Right hindlimb (tissue), 1 donor: ENCODE data around the gene DHRSX.
"Not testable (repeated sequence)": the region's sequence is repeated elsewhere in the genome, so short reads cannot be mapped to it uniquely, and the experiment has no call there.

ENCODE experiments used
- DNase-seq: peaks from one replicate; pipeline ENCODE4 v3.0.0-alpha.2; 2018

Gene DHRSX

DNA sequence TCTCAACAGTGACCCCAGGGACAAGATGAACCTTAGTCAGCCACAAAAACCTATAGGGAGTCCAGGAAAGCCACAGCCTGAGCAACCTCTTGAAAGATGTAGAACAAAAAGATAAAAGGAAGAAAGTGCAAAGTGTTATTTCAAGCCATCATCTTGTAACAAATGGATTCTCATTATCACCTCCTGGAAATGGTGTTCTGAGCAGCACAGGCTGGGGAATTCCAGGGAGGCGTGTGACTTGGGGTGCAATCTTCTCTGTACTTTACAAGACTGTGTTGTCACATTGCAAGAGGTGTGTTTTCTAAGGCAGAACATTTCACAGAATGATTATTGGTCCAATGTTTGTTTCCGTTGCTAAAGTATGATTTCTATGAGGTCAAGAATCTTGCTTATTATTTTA, 214.0 kb downstream of the DHRSX start:
- DNase-seq, result no peak

DNA sequence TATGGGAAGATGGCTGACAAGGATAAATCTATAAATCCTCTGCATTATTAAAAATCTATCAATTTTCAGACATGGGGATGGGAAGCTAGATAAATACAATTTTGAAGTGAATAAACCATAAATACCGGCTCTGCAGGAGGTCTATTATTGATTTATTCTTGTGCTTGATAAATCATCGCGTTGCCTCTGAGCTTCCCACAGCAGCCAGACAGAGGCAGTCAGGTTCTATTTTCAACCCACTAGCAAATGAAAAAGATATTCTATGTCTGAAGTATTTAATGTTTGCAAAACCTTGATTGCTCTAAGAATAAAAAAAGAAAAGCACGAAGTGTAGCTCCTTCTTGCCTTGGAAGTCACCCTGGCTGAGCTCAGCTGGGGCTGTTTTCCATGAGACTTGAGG, 216.2 kb downstream of the DHRSX start:
- DNase-seq, result no peak

DNA sequence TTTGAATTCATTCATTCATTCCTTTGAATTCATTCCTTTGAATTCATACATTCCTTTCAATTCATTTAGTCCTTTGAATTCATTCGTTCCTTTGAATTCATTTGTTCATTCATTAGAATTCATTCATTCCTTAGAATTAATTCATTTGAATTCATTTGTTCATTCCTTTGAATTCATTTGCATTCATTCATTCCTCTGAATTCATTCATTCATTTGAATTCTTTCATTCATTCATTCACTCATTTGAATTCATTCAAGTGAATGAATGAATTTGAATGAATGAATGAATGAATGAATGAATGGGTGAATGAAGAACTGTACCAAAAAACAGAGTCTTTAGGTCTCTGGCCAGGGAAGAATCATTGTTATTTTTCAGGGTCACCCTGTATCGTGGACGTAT, 216.6 kb downstream of the DHRSX start:
- no peak for DNase-seq

- DNase-seq, result peak; percentile 65
These were observed 217.5 kb downstream of the DHRSX start for GRCh38 chrX:2283111-2283859.

GRCh38 chrX:2282490-2283090, 218.2 kb downstream of the DHRSX start:
- DNase-seq, result no peak

- DNase-seq, result no peak
These were observed 228.4 kb downstream of the DHRSX start for GRCh38 chrX:2272337-2272736.

DNA sequence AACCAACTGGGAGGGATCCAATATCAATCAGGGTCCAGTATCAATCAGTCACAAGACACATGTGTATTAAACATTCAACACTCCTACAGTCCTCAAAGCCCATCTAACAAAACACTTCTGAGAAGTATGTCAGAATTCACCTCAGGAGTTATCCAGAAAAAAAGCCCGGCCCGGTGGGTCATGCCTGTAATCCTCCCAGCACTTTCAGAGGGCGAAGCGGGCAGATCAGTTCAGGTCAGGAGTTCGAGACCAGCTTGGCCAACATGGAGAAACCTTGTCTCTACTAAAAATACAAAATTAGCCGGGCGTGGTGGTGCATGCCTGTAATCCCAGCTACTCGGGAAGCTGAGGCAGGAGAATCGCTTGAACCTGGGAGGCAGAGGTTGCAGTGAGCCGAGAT, 229.2 kb downstream of the DHRSX start:
- not testable (repeated sequence) for DNase-seq

GRCh38 chrX:2270783-2271182, 230.0 kb downstream of the DHRSX start:
- not testable (repeated sequence) for DNase-seq

DNA sequence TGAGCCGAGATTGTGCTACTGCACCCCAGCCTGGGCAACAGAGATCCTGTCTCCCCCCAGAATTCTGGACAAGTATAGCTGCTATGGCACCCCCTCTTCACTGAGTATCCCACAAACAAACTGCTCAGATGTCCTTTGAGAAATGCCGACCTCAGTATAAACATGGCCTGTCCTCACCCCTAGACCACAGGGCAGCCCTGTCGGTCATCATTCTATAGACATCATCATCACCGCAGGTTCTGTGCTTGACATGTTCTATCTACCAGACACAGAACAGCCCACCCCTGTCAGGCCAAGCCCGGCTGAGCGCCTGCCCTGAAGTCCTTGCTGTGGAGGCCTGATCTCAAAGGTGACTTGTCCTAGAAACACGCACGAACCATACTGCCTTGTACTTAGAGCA, 232.9 kb downstream of the DHRSX start:
- no peak for DNase-seq

GRCh38 chrX:2266445-2267349, 234.1 kb downstream of the DHRSX start:
- no peak for DNase-seq

DNA sequence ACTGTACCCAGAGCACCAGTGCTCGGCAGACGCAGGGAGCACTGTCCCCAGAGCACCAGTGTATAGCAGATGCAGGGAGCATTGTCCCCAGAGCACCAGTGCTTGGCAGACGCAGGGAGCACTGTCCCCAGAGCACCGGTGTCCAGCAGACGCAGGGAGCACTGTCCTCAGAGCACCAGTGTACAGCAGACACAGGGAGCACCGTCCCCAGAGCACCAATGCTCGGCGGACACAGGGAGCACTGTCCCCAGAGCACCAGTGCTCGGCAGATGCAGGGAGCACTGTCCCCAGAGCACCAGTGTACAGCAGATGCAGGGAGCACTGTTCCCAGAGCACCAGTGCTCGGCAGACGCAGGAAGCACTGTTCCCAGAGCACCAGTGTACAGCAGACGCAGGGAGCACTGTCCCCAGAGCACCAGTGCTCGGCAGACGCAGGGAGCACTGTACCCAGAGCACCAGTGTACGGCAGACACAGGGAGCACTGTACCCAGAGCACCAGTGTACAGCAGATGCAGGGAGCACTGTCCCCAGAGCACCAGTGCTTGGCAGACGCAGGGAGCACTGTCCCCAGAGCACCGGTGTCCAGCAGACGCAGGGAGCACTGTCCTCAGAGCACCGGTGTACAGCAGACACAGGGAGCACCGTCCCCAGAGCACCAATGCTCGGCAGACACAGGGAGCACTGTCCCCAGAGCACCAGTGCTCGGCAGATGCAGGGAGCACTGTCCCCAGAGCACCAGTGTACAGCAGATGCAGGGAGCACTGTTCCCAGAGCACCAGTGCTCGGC, 234.9 kb downstream of the DHRSX start:
- not testable (repeated sequence) for DNase-seq

- no peak for DNase-seq
These were observed 236.4 kb downstream of the DHRSX start for GRCh38 chrX:2264179-2265030.

- DNase-seq, result no peak
These were observed 237.6 kb downstream of the DHRSX start for GRCh38 chrX:2263203-2263602.

DNA sequence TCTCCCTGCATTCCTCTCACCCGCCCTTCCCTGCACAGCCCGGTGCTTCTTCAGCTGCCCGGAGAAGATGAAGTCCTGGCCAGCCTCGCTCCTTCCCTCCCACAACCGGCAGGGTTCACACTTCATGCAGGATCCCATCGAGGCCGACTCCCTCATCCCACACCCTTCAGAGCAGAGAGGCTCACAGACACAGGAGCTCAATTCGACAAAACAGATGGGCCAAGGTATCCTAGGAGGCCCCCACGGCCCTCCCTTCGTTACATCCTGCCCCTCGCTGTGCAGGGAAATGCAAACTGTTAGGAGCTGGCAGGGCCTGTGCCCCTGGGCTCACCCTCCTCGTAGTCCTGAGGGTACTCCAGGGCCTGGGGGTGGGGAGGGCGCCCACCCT, 238.1 kb downstream of the DHRSX start:
- no peak for DNase-seq

DNA sequence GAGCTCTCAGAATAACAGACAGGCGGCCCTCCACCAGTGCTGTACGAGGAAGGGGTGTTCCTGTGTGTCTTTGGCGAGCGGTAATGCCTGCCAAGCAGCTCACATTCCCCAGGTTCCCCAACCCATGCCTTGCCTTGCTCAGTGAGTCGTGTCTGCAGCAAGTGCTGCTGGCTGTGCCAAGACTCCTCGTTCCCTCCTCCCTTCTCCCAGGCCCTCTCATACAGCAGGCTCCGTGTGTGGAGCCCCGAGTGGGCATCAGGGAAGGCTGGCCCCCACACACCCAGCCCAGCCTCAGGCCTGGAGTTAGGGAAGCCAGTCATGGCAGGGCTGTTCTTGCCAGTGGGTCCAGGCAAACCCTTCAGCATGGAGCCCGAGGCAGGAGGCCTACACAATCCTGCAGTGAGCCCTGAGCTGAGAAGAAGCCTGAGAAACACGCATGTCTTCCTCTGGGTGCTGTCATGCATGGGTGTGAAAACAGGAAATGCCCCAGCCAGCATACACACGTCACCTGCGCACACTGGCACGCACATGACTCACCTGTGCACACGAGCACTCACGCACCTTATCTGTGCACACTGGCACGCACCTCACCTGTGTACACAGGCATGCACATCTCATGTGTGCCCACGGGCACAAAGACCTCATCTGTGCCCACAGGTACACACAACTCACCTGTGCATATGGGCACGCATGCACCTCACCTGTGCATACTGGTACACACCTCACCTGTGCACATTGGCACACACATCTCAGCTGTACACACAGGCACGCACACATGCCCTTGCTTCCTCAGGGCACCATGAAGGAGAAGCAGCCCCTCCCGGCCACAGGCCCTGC, 238.7 kb downstream of the DHRSX start:
- DNase-seq, result no peak

DNA sequence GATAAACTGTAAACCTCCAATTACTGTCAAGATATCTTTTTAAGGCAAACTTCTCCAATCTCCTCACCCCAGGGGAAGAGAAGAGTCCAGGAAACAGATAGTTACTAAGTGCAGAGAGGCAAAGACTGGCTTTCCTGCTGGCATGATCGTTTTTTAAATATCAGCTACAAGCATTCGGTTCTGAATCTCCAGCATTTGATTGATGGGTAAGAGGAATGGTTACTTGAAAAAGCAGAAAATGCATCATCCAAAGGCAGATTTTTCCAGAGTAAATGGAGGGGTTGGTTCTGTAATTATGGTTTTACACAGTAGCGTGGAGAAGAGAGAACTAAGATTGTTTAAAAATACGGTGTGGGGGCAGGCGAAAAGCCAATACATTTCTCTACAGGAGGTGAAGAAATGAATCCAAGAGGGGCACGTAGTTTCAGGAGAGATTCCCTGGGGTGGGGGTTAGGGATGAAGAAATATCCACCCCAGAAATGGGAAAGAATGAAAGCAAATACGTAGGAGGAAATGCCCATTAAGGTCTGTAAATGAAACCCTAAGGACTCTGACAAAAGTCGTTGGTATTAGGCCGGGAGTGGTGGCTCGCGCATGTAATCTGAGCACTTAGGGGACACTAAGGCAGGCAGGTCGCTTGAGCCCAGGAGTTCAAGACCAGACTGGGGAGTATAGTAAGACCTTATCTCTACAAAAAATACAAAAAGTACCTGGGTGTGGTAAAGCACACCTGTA, 248.3 kb downstream of the DHRSX start:
- DNase-seq, result no peak

DNA sequence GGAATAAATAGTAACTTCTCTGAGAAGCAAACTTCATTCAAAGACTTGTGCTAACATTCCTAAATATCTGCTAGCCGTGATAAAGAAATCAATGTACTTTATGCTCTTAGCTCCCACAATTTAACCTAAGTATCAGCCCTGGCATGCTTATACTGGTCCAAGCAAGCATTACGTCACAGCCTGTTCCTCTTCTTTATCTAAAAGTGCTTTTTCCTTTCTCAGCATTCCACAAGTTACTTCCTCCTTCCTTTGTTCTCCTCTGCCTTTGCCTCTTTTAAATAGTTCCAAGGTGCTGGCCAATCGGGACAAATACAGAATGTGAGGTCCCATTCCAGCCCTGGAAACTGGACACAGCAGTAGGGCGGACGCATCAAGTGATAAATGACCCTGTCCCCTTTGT, 249.6 kb downstream of the DHRSX start:
- no peak for DNase-seq

DNA sequence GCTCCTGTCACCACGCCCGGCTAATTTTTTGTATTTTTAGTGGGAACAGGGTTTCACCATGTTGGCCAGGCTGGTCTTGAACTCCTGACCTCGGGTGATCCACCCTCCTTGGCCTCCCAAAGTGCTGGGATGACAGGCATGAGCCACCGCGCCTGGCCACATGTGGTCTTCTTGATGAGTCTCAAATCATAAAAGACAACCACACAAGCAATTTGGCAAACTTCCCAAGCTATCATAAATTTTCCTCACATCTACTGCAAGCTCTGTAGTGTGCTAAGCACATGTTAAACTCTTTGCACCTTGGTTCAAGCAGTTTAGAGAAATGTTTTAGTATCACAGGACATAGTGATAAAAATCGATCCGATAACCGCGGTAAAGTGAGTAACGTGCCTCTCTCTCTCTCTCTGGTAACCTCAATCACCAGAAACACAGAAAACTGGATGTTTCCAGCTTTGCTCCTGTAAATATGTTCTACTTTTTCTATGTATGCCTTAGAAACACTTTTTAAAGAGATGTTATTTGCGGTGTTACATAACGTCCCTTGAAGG, 256.8 kb downstream of the DHRSX start:
- no peak for DNase-seq

DNA sequence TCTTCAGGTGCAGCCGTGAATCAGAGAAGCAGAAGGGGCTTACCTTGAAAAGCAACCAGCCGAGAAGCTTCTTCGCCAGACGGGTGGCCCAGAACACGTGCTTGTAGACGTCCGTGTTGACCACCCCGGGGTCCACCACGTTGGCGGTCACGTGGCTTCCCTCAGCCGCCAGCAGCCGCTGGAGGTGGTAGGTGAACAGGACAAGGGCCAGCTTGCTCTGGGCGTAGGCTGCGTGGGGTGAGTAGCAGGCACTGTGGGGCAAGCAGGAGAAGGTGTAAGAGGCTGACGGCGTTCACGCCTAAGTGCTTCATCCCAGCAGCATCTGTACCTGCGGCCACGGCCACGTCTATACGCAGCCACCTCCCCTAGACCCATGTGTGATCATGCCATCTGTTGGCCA, 257.8 kb downstream of the DHRSX start:
- DNase-seq, result no peak

DNA sequence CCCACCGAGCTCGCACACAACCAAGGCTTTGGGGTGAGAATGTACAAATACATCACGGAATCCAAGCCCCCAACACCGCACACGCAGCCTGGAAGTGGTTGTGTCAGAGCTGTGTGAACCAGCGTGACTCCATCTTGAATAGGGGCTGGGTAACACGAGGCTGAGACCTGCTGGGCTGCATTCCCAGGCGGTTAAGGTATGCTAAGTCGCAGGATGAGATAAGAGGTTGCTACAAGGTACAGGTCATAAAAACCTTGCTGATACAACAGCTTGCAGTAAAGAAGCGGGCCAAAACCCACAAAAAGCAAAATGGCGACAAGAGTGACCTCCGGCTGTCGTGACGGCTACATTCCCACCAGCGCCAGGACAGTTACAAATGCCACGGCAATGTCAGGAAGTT, 258.4 kb downstream of the DHRSX start:
- no peak for DNase-seq
